Measurements from ENCODE around the gene DNAI1.

The DNAI1 gene

DNA sequence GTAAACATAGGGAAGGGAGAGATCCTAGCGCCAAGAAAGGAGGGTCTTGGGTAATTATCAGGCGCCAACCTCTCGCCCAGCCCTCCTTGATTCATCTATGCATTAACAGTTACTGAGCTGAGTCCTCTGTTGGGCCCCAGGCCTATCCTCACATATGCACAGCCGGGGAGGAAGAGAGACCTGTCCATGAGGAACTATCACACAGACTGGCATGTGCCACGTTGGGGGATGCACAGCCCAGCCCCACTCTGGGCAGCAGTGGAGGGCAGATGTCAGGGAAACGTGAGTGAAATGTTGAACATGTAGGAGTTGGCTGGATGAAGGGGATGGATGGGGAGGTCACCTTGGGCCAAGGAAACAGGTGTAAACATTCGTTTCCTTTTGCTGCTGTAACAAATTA is 82.9 kb downstream of the DNAI1 start:
- no peak for DNase-seq (ENCODE audit: low read depth)

GRCh38 chr9:34544035-34544434 is 85.4 kb downstream of the DNAI1 start:
- no peak for DNase-seq (ENCODE audit: low read depth)

DNA sequence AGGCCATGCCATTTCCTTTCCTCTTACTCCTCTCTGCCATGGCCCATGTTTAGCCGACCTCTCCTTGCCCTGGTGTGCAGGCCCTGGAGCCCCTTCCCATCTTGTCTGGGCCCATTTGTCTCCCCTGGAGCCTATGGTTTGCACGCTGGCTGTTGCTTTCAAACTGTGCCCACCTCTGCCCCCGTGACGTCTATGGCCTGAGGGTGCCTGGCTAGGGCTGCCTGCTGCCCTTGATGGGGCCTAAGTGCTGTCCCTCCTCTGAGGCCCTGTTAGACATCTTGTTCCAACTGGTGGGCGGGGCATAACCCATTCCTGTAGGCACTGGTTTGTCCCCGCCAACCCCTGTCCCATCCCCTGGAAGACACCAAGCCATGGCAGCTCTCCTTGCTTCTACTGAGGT is 86.9 kb downstream of the DNAI1 start:
- no peak for DNase-seq (ENCODE audit: low read depth)

- DNase-seq (ENCODE audit: low read depth), result no peak
Observed at GRCh38 chr9:34546102-34546833, 87.7 kb downstream of the DNAI1 start.

- DNase-seq (ENCODE audit: low read depth), result peak; percentile 49
Observed at GRCh38 chr9:34546834-34547827, 88.5 kb downstream of the DNAI1 start.

- peak; percentile 27 for DNase-seq (ENCODE audit: low read depth)
Observed at GRCh38 chr9:34547960-34548611, 89.5 kb downstream of the DNAI1 start.

DNA sequence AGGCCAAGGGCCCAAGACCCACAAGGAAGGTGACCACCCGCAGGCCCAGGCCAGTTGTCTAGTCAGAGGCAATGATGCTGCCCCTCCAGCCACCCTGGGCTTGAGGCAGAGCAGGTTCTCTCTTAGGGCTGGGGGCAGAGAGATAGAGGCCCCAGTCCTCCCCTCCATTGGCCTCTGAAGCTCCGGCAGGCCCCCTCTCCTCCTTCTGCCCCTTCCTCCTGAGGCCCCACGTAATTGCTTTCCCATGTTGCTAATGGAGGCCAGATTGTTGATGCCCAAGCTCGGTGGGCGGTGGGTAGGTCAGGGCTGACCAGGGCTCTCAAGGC is 90.8 kb downstream of the DNAI1 start:
- DNase-seq (ENCODE audit: low read depth), result no peak

DNA sequence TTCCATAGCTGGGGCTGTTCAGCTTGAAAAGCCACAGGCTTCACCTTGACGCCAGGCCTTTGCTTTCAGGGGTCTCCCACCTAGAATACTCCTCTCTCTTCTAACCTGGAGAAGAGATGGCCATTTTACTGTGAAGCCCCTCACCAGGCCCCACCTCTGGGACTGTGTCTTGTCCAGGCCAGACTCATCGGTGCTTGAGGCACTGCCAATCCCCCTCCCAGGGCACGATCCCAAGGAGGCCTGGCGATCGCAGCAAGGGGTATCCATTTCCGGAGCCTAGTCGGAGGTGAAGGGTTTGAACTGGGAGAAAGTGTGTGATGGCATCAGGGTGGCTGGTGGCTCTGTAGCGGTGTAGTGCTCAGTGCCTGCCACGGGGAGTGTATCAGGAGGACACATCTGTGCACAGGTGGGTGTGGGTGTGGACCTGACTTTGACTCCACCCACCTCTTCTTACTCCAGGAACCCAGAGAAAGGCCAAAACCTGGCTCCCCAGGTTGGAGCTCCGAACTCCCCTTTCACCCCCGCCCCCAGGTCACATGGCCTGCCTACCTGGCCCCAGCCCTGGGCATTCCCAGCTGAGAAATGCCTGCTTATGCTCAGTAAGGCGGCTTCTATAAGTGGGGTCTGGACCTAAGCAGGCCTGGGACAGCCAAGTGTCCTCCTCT is 91.5 kb downstream of the DNAI1 start:
- no peak for DNase-seq (ENCODE audit: low read depth)

DNA sequence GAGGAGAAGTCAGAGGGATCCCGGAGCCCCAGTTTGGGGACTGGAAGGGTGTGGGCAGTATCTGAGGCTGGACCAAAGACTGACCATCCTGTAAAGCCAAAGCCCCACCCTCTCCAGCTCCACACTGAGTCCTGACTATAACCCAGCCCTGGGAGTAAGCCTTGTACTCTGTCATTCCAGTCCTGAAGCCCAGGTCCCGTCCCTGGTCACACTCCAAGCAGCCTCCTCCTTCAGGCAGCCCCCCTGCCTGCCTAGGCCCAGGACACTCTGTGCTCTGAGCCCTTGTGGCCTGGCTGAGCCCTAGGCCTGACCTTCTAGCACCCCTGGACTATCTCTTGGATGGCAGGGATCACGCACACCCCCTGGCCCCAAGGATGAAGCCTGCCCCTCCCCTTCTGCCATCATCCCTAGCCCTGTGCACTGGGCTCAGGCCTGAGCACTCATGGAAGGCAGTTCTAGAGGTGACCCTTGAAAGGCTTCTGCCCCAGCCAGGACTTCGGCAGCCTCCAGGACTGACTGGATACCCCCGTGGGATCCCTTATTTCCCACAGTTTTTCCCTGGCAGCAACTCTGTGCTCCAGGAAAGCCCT is 92.2 kb downstream of the DNAI1 start:
- DNase-seq (ENCODE audit: low read depth), result no peak

GRCh38 chr9:34551751-34552605 is 93.4 kb downstream of the DNAI1 start:
- DNase-seq (ENCODE audit: low read depth), result no peak

- DNase-seq (ENCODE audit: low read depth), result no peak
Observed at GRCh38 chr9:34552606-34552981, 94.0 kb downstream of the DNAI1 start.

DNA sequence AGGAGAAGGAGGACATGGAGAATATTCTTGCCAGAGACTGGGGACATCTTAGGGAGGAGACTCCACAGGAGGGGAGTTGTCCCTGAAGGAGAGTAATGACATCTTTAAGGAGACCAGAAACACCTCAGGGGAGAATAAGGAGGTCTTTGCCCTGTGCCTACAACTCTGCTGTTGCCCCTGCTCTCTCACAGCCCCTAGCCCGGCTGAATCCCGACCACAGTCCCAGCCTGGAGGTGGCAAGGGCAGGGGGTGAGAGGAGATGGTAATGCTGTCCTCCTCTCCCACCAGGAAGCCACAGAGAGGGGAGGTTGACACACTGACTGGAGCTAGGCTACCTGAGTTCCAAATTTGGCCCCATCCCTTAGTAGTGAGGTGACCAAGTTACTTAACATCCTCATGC is 94.4 kb downstream of the DNAI1 start:
- no peak for DNase-seq (ENCODE audit: low read depth)

DNA sequence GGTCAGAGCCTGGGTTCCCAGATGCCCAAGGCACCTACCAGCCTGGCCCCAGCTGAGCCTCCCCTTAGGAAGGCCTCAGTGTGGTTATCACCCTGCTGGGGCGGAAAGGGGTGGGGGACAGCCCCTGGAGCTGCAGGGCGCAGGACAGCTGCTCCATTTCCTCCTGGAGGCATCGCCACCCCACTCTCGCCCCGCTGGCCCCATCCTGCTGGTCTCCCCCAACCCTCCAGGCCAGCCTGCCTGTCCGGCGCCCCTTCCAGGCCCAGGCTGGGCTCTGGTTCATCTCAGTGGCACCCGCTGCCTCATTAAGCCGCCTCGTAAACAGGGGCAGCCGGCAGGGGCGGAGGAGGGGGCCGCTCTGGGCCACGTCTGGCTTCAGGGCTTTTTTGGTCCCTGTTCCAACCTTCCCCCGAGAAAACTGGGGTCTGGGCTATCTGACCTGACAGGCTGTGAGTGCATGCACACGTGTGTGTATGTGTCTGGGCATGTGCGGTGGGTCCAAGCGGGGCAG is 95.0 kb downstream of the DNAI1 start:
- no peak for DNase-seq (ENCODE audit: low read depth)

GRCh38 chr9:34554211-34555001 is 95.8 kb downstream of the DNAI1 start:
- no peak for DNase-seq (ENCODE audit: low read depth)

DNA sequence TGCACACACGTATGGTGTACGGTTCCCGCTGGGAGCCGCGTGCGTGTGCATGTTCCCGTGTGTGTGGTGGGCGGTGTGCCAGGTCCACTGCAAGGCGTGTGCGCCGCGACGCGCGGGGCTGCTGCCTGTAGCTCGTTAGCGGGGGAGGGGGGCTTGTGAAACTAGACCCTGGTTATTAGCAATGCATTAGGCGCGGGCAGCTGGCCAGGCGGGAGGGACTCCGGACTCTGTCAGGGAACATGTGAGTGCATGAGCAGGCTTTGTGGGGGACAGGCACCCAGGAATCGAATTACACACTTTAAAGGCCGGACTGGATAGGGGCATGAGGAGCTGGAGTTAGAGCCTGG is 96.4 kb downstream of the DNAI1 start:
- DNase-seq (ENCODE audit: low read depth), result no peak

- DNase-seq (ENCODE audit: low read depth), result no peak
Observed at GRCh38 chr9:34555500-34555899, 96.9 kb downstream of the DNAI1 start.

- no peak for DNase-seq (ENCODE audit: low read depth)
Observed at GRCh38 chr9:34555936-34556525, 97.4 kb downstream of the DNAI1 start.

- DNase-seq (ENCODE audit: low read depth), result no peak
Observed at GRCh38 chr9:34556949-34557348, 98.3 kb downstream of the DNAI1 start.

Measured in stromal cell of bone marrow (primary cell).